HG02763 (cell line): ENCODE results near the gene ITGB6.

Experiments used
- ATAC-seq: cut with Tn5 transposase; IDR thresholded peaks from one replicate; pipeline ENCODE4 v1.9.1; 2021; ENCODE audit warnings: mild to moderate bottlenecking, moderate library complexity; ENCODE audit not compliant: unreplicated experiment

ITGB6 gene, protein sequence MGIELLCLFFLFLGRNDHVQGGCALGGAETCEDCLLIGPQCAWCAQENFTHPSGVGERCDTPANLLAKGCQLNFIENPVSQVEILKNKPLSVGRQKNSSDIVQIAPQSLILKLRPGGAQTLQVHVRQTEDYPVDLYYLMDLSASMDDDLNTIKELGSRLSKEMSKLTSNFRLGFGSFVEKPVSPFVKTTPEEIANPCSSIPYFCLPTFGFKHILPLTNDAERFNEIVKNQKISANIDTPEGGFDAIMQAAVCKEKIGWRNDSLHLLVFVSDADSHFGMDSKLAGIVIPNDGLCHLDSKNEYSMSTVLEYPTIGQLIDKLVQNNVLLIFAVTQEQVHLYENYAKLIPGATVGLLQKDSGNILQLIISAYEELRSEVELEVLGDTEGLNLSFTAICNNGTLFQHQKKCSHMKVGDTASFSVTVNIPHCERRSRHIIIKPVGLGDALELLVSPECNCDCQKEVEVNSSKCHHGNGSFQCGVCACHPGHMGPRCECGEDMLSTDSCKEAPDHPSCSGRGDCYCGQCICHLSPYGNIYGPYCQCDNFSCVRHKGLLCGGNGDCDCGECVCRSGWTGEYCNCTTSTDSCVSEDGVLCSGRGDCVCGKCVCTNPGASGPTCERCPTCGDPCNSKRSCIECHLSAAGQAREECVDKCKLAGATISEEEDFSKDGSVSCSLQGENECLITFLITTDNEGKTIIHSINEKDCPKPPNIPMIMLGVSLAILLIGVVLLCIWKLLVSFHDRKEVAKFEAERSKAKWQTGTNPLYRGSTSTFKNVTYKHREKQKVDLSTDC

DNA sequence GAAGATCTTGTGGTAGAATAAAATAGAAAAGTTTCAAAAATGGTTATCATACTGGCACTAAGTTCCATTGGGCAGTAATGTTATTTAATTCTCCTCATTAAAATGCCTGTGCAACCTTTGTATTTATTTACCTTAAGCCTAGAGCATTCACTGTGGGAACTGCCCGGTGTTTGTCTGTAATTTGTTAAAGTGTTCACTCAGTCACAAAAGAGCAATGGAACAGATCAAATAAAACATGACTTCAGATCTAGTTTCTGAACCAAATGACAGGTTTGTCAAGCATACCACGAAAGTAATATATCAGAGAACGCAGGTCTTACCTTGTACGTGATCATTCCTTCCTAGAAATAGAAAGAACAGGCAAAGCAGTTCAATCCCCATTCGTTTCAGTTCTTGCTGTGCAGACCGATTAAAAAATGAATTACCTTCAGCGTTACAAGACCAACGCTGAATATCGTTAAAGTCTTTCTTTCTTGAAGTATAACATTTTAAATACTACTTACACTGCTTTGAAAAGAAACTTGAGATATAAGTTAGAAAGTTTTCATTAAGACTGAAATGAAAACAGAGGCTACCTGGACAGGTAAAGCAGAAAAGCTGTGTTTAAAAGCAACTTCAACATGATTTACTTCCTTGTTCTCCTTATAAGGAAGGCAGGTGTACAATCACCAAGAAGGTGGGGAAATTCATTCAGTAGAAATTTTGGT is at the start of gene ITGB6:
TSS of gene ITGB6 (minus strand) at position 590 of the 707 bp plus-strand sequence. CDS start at position 381, 209 bp downstream.
- no peak for ATAC-seq

DNA sequence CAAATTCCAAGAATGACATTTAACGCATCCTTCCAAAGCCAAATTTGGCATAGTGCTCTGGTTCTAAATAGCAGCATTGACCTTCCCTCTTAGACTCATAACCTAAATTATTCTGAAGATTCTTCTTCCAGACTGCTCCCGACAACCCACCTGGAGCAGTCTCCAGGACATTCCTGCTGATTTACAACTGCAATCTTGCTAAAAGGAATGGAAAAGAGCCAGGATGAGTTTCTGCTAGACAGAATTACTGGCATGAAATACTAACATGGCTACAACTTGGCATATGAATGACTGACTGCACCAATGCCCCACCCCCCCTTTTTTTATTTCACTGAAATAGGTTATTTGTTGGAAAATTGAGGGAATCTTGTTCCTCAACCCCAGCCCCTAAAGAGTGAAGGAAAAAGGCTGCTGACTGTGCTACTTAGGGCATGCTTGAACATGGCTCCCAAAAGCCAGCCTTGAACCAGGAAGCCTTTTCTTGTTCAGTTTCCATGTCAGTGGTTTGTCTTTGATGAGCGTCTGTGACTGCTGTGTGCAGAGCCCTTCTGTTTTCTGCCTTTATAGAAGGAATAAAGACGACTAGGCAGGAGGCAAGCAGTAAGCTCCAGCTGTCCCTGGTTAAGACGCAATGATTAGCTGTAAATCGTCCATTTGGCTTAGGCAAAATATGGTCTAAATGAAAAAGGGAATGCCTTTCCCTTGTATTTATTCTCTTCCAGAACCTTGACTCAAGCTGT is 47.4 kb upstream of the ITGB6 start:
- no peak for ATAC-seq

- ATAC-seq, result no peak
These were observed 46.3 kb upstream of the ITGB6 start for GRCh38 chr2:160246356-160246755.

DNA sequence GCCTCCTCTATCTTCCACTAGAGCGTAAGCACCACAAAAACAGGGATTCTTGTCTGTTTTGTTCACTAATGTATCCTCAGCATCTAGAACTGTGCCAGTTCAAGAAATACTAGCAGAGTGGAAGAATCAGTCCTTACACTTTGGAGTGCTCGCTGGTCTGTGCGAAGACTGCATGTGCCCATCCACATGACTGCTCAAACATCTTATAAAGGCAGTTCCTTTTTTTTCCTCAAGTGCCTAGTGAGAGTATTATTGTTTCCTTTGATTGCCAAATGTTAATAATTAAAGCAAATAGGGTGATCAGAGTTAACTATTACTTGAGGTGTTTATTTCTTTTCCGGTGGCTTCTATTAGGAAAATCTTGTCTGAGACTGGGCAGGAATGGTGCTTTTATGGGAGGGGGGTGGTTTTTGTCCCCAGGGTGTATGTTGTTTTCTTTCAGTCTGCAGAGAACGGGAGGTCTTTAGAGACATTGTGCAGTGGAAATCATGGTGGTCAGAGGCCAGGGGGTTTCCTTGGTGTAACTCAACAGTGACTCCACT is 45.6 kb upstream of the ITGB6 start:
- no peak for ATAC-seq

- ATAC-seq, result no peak
These were observed 43.0 kb upstream of the ITGB6 start for GRCh38 chr2:160242893-160243564.

GRCh38 chr2:160241251-160242137 is 41.4 kb upstream of the ITGB6 start:
- ATAC-seq, result no peak

- ATAC-seq, result no peak
These were observed 39.4 kb upstream of the ITGB6 start for GRCh38 chr2:160239436-160239835.

GRCh38 chr2:160238392-160238791 is 38.3 kb upstream of the ITGB6 start:
- ATAC-seq, result no peak

GRCh38 chr2:160232905-160233475 is 32.9 kb upstream of the ITGB6 start:
- no peak for ATAC-seq

DNA sequence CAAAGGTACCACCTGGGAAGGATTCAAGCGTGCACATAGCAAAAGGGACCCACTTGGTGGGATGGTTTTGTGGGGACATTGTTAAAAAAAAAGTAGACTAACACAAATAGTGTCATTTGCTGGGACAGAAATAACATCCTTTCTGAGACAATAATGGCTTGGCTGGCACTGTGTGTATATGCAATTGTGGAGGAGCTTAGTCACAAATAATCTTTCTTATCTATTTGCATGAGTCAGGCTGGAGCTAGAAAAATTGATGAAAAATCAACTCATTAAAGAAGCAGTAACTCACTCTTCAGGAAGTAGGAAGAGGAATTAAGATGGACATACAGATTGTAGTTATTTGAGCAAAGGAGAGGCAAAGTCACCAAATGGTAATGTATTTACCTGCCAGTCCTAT is 29.5 kb upstream of the ITGB6 start:
- ATAC-seq, result no peak

GRCh38 chr2:160228141-160228917 is 28.3 kb upstream of the ITGB6 start:
- ATAC-seq, result no peak

- no peak for ATAC-seq
These were observed 27.3 kb upstream of the ITGB6 start for GRCh38 chr2:160227293-160227915.

GRCh38 chr2:160226367-160226766 is 26.3 kb upstream of the ITGB6 start:
- ATAC-seq, result no peak

GRCh38 chr2:160225722-160226121 is 25.6 kb upstream of the ITGB6 start:
- no peak for ATAC-seq

GRCh38 chr2:160224507-160224906 is 24.4 kb upstream of the ITGB6 start:
- no peak for ATAC-seq

GRCh38 chr2:160224060-160224459 is 24.0 kb upstream of the ITGB6 start:
- ATAC-seq, result peak; percentile 94

DNA sequence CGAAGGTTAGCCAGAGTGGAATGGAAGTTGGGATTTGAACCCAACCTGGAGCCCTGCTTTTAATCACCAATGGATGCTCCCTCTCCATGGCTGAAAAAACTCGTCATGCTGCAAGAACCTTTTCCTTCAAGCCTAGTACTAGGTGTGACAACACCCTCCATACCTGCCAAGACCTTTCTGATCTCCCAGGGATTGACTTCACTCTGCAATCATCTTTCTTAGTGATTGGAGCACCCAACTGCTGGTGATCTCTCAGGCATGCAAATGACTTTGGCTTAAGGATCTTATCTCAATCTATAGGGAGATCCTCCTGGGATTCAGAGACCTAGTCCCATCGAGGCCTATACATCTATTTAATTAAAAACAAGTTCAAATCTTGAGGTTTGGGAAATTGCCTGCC is 23.5 kb upstream of the ITGB6 start:
- ATAC-seq, result no peak
